GM19328 (cell line): ENCODE data around the gene ASPDH.

Source experiments
- ATAC-seq: cut with Tn5 transposase; IDR thresholded peaks from one replicate; pipeline ENCODE4 v1.9.1; 2021; ENCODE audit warnings: mild to moderate bottlenecking, moderate library complexity; ENCODE audit not compliant: unreplicated experiment

ASPDH gene

GRCh38 chr19:50513746-50514345 is at the start of gene ASPDH:
TSS of gene ASPDH (minus strand) at chr19:50513913. CDS start at chr19:50513823, 90 bp downstream.
- no peak for ATAC-seq

GRCh38 chr19:50562996-50563395 is 49.3 kb upstream of the ASPDH start:
- no peak for ATAC-seq

- no peak for ATAC-seq
Observed at GRCh38 chr19:50562329-50562728, 48.6 kb upstream of the ASPDH start.

- ATAC-seq = no peak
Observed at GRCh38 chr19:50559636-50560035, 45.9 kb upstream of the ASPDH start.

- no peak for ATAC-seq
Observed at GRCh38 chr19:50558449-50558848, 44.7 kb upstream of the ASPDH start.

- no peak for ATAC-seq
Observed at GRCh38 chr19:50558039-50558438, 44.3 kb upstream of the ASPDH start.

GRCh38 chr19:50557009-50557613 is 43.4 kb upstream of the ASPDH start:
- no peak for ATAC-seq

GRCh38 chr19:50556282-50557008 is 42.7 kb upstream of the ASPDH start:
- ATAC-seq = no peak

GRCh38 chr19:50555450-50556281 is 42.0 kb upstream of the ASPDH start:
- no peak for ATAC-seq

- ATAC-seq = no peak
Observed at GRCh38 chr19:50555033-50555432, 41.3 kb upstream of the ASPDH start.

GRCh38 chr19:50554212-50554611 is 40.5 kb upstream of the ASPDH start:
- no peak for ATAC-seq

- no peak for ATAC-seq
Observed at GRCh38 chr19:50553134-50553703, 39.5 kb upstream of the ASPDH start.

- no peak for ATAC-seq
Observed at GRCh38 chr19:50552540-50552939, 38.8 kb upstream of the ASPDH start.

- ATAC-seq = no peak
Observed at GRCh38 chr19:50551715-50552187, 38.0 kb upstream of the ASPDH start.

- ATAC-seq = no peak
Observed at GRCh38 chr19:50551034-50551714, 37.5 kb upstream of the ASPDH start.

- no peak for ATAC-seq
Observed at GRCh38 chr19:50550594-50550966, 36.9 kb upstream of the ASPDH start.

- no peak for ATAC-seq
Observed at GRCh38 chr19:50549927-50550593, 36.3 kb upstream of the ASPDH start.

GRCh38 chr19:50549059-50549926 is 35.6 kb upstream of the ASPDH start:
- ATAC-seq = no peak
